A549 (cell line): Measurements from ENCODE around the gene RRH.

Experiments used
- CEBPB ChIP-seq, 2 experiments: fragments of >200 bp in 1 of 2; sonication (Bioruptor Twin) in 1 of 2; formaldehyde crosslinking in 1 of 2; IDR thresholded peaks; 2 replicates each; pipeline ENCODE4 v1.6.1; 2012 to 2016
- CHD2 ChIP-seq: fragments of 150-350 bp; IDR thresholded peaks from 2 replicates; pipeline ENCODE4 v1.6.1; 2014; ENCODE audit warnings: low read length; ENCODE audit not compliant: partially characterized antibody
- CTCF ChIP-seq: fragments of >200 bp; sonication (Bioruptor Twin); formaldehyde crosslinking; IDR thresholded peaks from 3 replicates; pipeline ENCODE4 v1.5.1; 2016
- ESRRA ChIP-seq: fragments of 150-350 bp; IDR thresholded peaks from 2 replicates; pipeline ENCODE4 v1.6.1; 2014; ENCODE audit warnings: mild to moderate bottlenecking, low read length, borderline replicate concordance
- HDAC2 ChIP-seq: fragments of 200-600 bp; sonication (generic); IDR thresholded peaks from 2 replicates; pipeline ENCODE4 v1.6.1; 2016
- HMGXB4 ChIP-seq: fragments of 250-450 bp; sonication (Bioruptor Pico); IDR thresholded peaks from 2 replicates; pipeline ENCODE4 v1.5.0; 2021; ENCODE audit warnings: mild to moderate bottlenecking, moderate library complexity, borderline replicate concordance
- JUN ChIP-seq, 2 experiments: fragments of >200 bp; sonication (Bioruptor Twin); formaldehyde crosslinking; IDR thresholded peaks; 2 replicates in 1 of 2; 3 replicates in 1 of 2; pipeline ENCODE4 v1.6.1; 2016 to 2017
- MAFK ChIP-seq: fragments of 450-650 bp; IDR thresholded peaks from 2 replicates; pipeline ENCODE4 v1.6.1; 2014; ENCODE audit not compliant: partially characterized antibody
- MAZ ChIP-seq: fragments of 150-350 bp; IDR thresholded peaks from 2 replicates; pipeline ENCODE4 v1.6.1; 2014; ENCODE audit warnings: antibody characterized with exemption, low read depth, low read length, borderline replicate concordance
- PHF8 ChIP-seq: fragments of 200-600 bp; sonication (generic); IDR thresholded peaks from 2 replicates; pipeline ENCODE4 v1.6.1; 2016; ENCODE audit warnings: low read depth, mild to moderate bottlenecking, antibody characterized with exemption, moderate library complexity, borderline replicate concordance
- POLR2A ChIP-seq: IDR thresholded peaks from 2 replicates; pipeline ENCODE4 v1.6.1; 2012; ENCODE audit warnings: mild to moderate bottlenecking, low read length
- RNF2 ChIP-seq: fragments of 200-600 bp; sonication (generic); IDR thresholded peaks from 2 replicates; pipeline ENCODE4 v1.6.1; 2016; ENCODE audit warnings: low read depth, mild to moderate bottlenecking, antibody characterized with exemption, moderate library complexity, borderline replicate concordance
- USF2 ChIP-seq: fragments of 450-650 bp; IDR thresholded peaks from 2 replicates; pipeline ENCODE4 v1.6.1; 2014; ENCODE audit warnings: antibody characterized with exemption
- ZNF302 ChIP-seq: fragments of 250-450 bp; sonication (Bioruptor Pico); IDR thresholded peaks from 2 replicates; pipeline ENCODE4 v1.9.0; 2021; ENCODE audit warnings: inconsistent platforms, mild to moderate bottlenecking, moderate library complexity

- no peak for TF ChIP-seq CTCF
- TF ChIP-seq CHD2: no peak
- TF ChIP-seq MAFK: no peak
- no peak for TF ChIP-seq CEBPB (IDR thresholded peaks at IDR 0.05)
- no peak for TF ChIP-seq USF2
- no peak for TF ChIP-seq ZNF302
- TF ChIP-seq MAZ: no peak
- no peak for TF ChIP-seq POLR2A
- no peak for TF ChIP-seq HMGXB4 (CRISPR knock-in tag)
- no peak for TF ChIP-seq HDAC2
- no peak for TF ChIP-seq PHF8
- no peak for TF ChIP-seq ESRRA
- TF ChIP-seq JUN (IDR thresholded peaks at IDR 0.05): no peak
- TF ChIP-seq RNF2: no peak
Observed at GRCh38 chr4:109827672-109828071, at the start of gene RRH.
